Neural cell (in vitro differentiated cells): ENCODE results near the gene PODN. TPM values are rescaled to one million over a fixed set of nuclear protein-coding genes. Genes with fewer than 3 reads are reported as not detected.

ENCODE experiments used
- H2AFZ ChIP-seq: fragments of 200-600, 300-800 bp; sonication (generic), shearing (Covaris generic); 2 replicates; pipeline ENCODE4 v1.6.0; 2014; ENCODE audit warnings: low read depth, mild to moderate bottlenecking, antibody characterized with exemption, low read length, moderate library complexity
- H3F3A ChIP-seq: fragments of 200-600 bp; shearing (Covaris generic); 2 replicates; pipeline ENCODE4 v1.6.1; 2016; ENCODE audit warnings: mild to moderate bottlenecking, moderate library complexity, mixed read lengths, antibody characterized with exemption, low read length; ENCODE audit not compliant: insufficient read depth, poor library complexity, severe bottlenecking
- H3K27ac ChIP-seq: fragments of 200-600, 300-800 bp; sonication (generic), shearing (Covaris generic); 2 replicates; pipeline ENCODE4 v1.5.1; 2014; ENCODE audit warnings: mild to moderate bottlenecking, low read length, moderate library complexity
- H3K27me3 ChIP-seq: fragments of 300-800, 200-600 bp; sonication (generic), shearing (Covaris generic); 2 replicates; pipeline ENCODE4 v1.6.0; 2014; ENCODE audit warnings: mild to moderate bottlenecking, low read depth, low read length, moderate library complexity; ENCODE audit not compliant: insufficient read depth
- H3K36me3 ChIP-seq: fragments of 300-800, 200-600 bp; sonication (generic), shearing (Covaris generic); 2 replicates; pipeline ENCODE4 v1.5.1; 2014; ENCODE audit warnings: mild to moderate bottlenecking, antibody characterized with exemption, low read length, moderate library complexity; ENCODE audit not compliant: insufficient read depth
- H3K4me2 ChIP-seq: fragments of 300-800, 200-600 bp; sonication (generic), shearing (Covaris generic); 2 replicates; pipeline ENCODE4 v1.6.0; 2014; ENCODE audit warnings: mild to moderate bottlenecking, low read length
- H3K4me3 ChIP-seq: fragments of 300-800, 200-600 bp; sonication (generic), shearing (Covaris generic); 2 replicates; pipeline ENCODE4 v1.5.1; 2014; ENCODE audit warnings: mild to moderate bottlenecking, low read length, moderate library complexity
- H3K79me2 ChIP-seq: fragments of 200-600 bp; shearing (Covaris generic); replicated peaks from 2 replicates; pipeline ENCODE4 v1.6.0; 2014; ENCODE audit warnings: mild to moderate bottlenecking, low read length, moderate library complexity; ENCODE audit not compliant: insufficient read depth
- H3K9ac ChIP-seq: fragments of 300-800, 200-600 bp; sonication (generic), shearing (Covaris generic); 2 replicates; pipeline ENCODE4 v1.6.1; 2016; ENCODE audit warnings: mild to moderate bottlenecking, low read length, mixed read lengths
- H3K9me2 ChIP-seq: fragments of 200-600 bp; shearing (Covaris generic); 2 replicates; pipeline ENCODE4 v1.6.1; 2016; ENCODE audit warnings: mild to moderate bottlenecking, low read length, mixed read lengths; ENCODE audit not compliant: insufficient read depth
- H3K9me3 ChIP-seq: fragments of 200-600, 300-800 bp; sonication (generic), shearing (Covaris generic); 2 replicates; pipeline ENCODE4 v1.6.1; 2016; ENCODE audit warnings: mild to moderate bottlenecking, mixed run types, low read length, moderate library complexity, mixed read lengths
- H4K20me1 ChIP-seq: fragments of 200-600 bp; shearing (Covaris generic); 2 replicates; pipeline ENCODE4 v1.6.1; 2016; ENCODE audit warnings: mild to moderate bottlenecking, mixed run types; ENCODE audit not compliant: insufficient read depth
- EP300 ChIP-seq: fragments of 450-650 bp; conservative IDR thresholded peaks from 2 replicates; pipeline ENCODE4 v1.6.1; 2014; ENCODE audit warnings: antibody characterized with exemption, mild to moderate bottlenecking, moderate library complexity; ENCODE audit not compliant: poor library complexity, severe bottlenecking
- EZH2 ChIP-seq: fragments of 200-600, 300-800 bp; shearing (Covaris generic), sonication (generic); IDR thresholded peaks from 2 replicates; pipeline ENCODE4 v1.6.1; 2014; ENCODE audit warnings: antibody characterized with exemption, low read length, borderline replicate concordance, mild to moderate bottlenecking; ENCODE audit not compliant: insufficient read depth, poor library complexity, severe bottlenecking
- MXI1 ChIP-seq: fragments of 450-650 bp; conservative IDR thresholded peaks from 2 replicates; pipeline ENCODE4 v1.6.1; 2014; ENCODE audit warnings: antibody characterized with exemption, mild to moderate bottlenecking; ENCODE audit not compliant: poor library complexity, severe bottlenecking
- POLR2AphosphoS5 ChIP-seq: IDR thresholded peaks from 2 replicates; pipeline ENCODE4 v1.6.1; 2012
- RAD21 ChIP-seq: fragments of 450-650 bp; conservative IDR thresholded peaks from 2 replicates; pipeline ENCODE4 v1.6.1; 2014; ENCODE audit warnings: antibody characterized with exemption, mild to moderate bottlenecking, moderate library complexity
- SMC3 ChIP-seq: fragments of 450-650 bp; conservative IDR thresholded peaks from 2 replicates; pipeline ENCODE4 v1.6.1; 2014; ENCODE audit warnings: antibody characterized with exemption, mild to moderate bottlenecking, moderate library complexity; ENCODE audit not compliant: poor library complexity
- TAF1 ChIP-seq: IDR thresholded peaks from 2 replicates; pipeline ENCODE4 v1.6.1; 2012; ENCODE audit warnings: low read depth
- polyA plus RNA-seq: library from polyadenylated mRNA; depleted of rRNA; stranded (reverse); fragments of >200 nt; gene quantifications from 2 replicates; pipeline ENCODE4 v1.2.3, GENCODE V29; 2014
- TF ChIP-seq, protein P1 (sequence below): IDR thresholded peaks from 2 replicates; pipeline ENCODE4 v1.6.1; 2012; ENCODE audit warnings: borderline replicate concordance
- TF ChIP-seq, protein P2 (sequence below): fragments of 450-650 bp; IDR thresholded peaks from 2 replicates; pipeline ENCODE4 v1.5.1; 2014; ENCODE audit warnings: antibody characterized with exemption, mild to moderate bottlenecking, moderate library complexity; ENCODE audit not compliant: poor library complexity, severe bottlenecking

Gene PODN
- polyA plus RNA-seq, 1 donor from 2014 or later = 0.07 TPM

DNA sequence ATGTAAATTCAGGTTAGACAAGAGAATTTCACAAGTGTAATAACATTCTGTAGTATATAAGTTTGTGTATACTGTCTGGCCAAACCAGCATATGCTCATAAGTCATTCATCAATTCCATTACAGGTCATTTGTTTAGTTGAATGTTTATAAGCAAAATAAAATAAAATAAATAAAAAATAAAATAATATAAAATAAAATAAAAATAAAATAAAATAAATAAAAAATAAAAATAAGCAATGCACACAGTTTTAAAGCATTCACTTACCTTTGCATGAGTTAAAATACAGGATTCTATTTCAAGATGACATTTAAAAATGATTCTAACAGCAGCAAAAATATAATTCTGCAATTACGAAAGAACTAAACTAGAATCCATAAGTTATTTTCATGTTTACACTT lies 9.9 kb downstream of the PODN start:
- no peaks in the 10 kb centered on the region for H3K36me3 ChIP-seq
- H3K79me2 ChIP-seq = no peaks in the 10 kb centered on the region
- H3K9me3 ChIP-seq = no peaks in the 10 kb centered on the region
- no peaks in the 10 kb centered on the region for H3F3A ChIP-seq
- no peak overlapping the region for H3K4me2 ChIP-seq
- no peaks in the 10 kb centered on the region for H4K20me1 ChIP-seq
- TF ChIP-seq EP300 (no peak), RAD21 (no peak), SMC3 (no peak), EZH2 (no peak), MXI1 (no peak), POLR2AphosphoS5 (no peak), TAF1 (no peak)
- TF ChIP-seq, protein P1, sequence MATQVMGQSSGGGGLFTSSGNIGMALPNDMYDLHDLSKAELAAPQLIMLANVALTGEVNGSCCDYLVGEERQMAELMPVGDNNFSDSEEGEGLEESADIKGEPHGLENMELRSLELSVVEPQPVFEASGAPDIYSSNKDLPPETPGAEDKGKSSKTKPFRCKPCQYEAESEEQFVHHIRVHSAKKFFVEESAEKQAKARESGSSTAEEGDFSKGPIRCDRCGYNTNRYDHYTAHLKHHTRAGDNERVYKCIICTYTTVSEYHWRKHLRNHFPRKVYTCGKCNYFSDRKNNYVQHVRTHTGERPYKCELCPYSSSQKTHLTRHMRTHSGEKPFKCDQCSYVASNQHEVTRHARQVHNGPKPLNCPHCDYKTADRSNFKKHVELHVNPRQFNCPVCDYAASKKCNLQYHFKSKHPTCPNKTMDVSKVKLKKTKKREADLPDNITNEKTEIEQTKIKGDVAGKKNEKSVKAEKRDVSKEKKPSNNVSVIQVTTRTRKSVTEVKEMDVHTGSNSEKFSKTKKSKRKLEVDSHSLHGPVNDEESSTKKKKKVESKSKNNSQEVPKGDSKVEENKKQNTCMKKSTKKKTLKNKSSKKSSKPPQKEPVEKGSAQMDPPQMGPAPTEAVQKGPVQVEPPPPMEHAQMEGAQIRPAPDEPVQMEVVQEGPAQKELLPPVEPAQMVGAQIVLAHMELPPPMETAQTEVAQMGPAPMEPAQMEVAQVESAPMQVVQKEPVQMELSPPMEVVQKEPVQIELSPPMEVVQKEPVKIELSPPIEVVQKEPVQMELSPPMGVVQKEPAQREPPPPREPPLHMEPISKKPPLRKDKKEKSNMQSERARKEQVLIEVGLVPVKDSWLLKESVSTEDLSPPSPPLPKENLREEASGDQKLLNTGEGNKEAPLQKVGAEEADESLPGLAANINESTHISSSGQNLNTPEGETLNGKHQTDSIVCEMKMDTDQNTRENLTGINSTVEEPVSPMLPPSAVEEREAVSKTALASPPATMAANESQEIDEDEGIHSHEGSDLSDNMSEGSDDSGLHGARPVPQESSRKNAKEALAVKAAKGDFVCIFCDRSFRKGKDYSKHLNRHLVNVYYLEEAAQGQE = no peak
- TF ChIP-seq, protein P2, sequence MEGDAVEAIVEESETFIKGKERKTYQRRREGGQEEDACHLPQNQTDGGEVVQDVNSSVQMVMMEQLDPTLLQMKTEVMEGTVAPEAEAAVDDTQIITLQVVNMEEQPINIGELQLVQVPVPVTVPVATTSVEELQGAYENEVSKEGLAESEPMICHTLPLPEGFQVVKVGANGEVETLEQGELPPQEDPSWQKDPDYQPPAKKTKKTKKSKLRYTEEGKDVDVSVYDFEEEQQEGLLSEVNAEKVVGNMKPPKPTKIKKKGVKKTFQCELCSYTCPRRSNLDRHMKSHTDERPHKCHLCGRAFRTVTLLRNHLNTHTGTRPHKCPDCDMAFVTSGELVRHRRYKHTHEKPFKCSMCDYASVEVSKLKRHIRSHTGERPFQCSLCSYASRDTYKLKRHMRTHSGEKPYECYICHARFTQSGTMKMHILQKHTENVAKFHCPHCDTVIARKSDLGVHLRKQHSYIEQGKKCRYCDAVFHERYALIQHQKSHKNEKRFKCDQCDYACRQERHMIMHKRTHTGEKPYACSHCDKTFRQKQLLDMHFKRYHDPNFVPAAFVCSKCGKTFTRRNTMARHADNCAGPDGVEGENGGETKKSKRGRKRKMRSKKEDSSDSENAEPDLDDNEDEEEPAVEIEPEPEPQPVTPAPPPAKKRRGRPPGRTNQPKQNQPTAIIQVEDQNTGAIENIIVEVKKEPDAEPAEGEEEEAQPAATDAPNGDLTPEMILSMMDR = no peak
- no peak overlapping the region for H3K9ac ChIP-seq
- H3K4me3 ChIP-seq = no peak overlapping the region
- H3K27ac ChIP-seq = no peak overlapping the region
- H3K27me3 ChIP-seq = no peaks in the 10 kb centered on the region
- H2AFZ ChIP-seq = no peak overlapping the region
- no peaks in the 10 kb centered on the region for H3K9me2 ChIP-seq

DNA sequence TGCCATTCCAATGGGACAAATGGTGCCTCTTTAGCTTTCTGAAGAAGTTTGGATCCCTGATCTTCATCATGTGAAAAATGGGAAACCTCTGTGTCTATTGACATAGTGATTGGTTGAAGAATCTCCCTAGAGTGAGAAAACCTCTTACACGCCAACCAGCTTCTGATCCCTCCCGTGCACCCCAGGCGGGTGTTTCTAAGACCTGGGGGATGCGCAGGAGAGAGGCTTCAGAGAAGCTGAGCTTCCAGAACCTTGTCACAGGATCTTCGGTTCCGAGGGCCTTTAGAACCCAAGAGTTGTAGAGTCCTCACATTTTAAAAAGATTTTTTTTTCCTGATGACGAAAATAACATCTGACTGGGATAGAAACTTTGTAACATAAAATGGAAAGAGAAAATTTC lies 11.3 kb downstream of the PODN start:
- no peaks in the 10 kb centered on the region for H3K36me3 ChIP-seq
- no peaks in the 10 kb centered on the region for H3K9me3 ChIP-seq
- no peaks in the 10 kb centered on the region for H3K79me2 ChIP-seq
- H3F3A ChIP-seq = no peaks in the 10 kb centered on the region
- TF ChIP-seq, protein P2 = no peak
- TF ChIP-seq, protein P1 = no peak
- TF ChIP-seq MXI1 (no peak), RAD21 (no peak), EP300 (no peak), EZH2 (no peak), SMC3 (no peak), TAF1 (no peak), POLR2AphosphoS5 (no peak)
- no peak overlapping the region for H3K27ac ChIP-seq
- H3K4me3 ChIP-seq = no peak overlapping the region
- no peaks in the 10 kb centered on the region for H3K27me3 ChIP-seq
- no peak overlapping the region for H3K4me2 ChIP-seq
- H2AFZ ChIP-seq = no peak overlapping the region
- no peak overlapping the region for H3K9ac ChIP-seq
- H4K20me1 ChIP-seq = no peaks in the 10 kb centered on the region
- no peaks in the 10 kb centered on the region for H3K9me2 ChIP-seq
